ENCODE measurements around the gene NECTIN4.
"Not testable (repeated sequence)": the region's sequence is repeated elsewhere in the genome, so short reads cannot be mapped to it uniquely, and the experiment has no call there.

Gene NECTIN4

DNA sequence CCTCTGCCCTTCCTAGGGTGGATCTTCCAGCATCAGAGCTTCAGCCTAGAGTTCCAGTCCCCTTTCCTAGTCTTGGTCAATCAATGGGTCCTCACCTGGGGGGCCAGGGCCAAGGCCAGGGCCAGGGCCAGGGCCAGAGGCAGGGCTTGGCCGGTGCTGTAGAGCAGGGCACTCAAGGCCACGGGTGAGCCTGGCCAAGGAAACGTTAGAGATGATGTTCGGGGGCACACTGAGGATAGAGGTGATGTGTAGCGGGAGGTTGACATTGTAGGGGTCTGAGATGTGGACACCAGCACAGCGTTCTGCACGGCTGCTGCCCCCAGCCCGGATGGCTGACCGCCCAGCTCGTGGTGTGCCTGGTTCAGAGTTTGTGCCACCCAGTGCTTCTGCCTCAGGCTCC is 38.1 kb downstream of the NECTIN4 start:
- no peak for DNase-seq

DNA sequence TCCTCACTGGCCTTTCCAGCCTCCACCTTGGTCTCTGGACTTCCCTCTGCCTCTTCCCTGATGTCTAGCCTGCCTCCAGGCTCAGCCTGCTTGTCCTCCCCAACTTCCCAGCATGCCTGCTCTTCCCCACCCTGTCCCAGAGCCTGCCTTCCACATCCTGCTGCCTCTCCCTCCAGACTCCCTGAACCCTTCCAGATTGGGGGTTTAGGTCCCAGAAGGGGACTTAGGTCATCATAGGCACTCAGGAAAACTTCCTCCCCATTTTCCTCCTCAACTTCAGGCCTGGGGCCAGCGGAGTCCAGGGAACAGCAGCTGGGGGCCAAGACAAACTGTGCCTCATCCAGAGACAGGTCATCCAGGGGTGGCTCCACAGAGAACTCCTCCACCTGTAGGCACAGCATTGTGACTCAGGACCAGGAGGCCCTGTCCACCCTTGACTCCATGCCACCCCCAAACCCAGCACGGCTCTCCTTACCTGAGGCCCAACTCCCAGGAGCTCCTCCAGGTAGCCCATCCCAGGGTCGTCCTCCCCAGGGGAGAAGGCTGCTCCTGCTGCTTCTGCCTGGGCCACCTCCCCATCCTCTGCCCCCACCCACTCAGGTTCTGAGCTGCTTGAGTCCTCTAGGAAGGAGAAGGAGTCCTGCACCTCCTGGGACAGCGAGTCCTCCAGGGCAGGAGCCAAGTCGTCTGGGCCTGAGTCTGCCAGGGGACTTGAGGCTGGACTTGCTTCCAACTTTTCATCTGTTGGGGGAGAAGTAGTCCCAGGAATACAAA is 40.2 kb downstream of the NECTIN4 start:
- DNase-seq, result no peak

DNA sequence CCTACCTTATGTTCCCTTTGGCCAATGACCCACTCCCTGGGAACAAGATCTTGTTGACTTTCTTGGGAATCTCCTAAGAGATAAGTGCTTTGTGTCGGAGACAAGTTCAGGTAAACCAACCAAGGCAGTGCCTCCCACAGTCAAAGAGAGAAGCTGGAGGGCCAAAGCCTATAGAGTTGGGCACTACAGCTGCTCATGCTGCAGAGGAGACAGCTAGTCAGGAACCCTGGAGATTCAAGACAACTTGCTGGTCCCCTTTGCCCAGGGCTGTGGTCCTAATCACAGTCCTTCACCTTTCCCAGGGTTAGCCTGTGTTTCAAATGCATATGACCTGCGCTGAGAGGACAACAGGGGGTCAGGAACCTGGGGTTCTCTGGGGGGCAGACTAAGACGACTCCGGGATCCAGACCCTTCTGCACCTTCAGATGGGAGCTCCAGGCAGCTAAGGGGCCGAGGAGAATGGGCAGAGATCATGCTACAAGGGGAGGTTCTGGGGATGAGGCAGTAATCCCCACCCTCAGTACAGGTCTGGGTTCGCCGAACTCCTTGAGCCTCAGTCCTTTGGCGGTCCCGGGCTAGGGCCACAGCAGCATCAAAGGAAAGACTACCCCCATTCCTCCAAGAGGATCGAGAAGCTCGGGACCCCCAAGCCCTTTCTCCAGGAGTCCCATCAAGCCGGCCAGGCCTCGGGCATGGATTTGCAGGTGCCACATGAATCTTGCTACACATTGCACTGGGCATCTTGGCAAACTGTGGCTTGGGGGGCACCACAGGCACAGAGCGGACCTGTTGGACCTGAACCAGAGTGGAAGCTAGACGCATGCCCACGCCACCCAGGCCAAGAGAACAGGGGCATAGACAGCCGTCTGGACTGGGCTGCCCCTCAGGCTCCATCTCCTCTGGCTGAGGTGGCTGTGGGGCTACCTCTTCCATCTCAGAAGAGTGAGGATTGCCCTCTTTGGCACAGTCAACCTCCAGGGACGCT is 41.6 kb downstream of the NECTIN4 start:
- DNase-seq, result no peak

DNA sequence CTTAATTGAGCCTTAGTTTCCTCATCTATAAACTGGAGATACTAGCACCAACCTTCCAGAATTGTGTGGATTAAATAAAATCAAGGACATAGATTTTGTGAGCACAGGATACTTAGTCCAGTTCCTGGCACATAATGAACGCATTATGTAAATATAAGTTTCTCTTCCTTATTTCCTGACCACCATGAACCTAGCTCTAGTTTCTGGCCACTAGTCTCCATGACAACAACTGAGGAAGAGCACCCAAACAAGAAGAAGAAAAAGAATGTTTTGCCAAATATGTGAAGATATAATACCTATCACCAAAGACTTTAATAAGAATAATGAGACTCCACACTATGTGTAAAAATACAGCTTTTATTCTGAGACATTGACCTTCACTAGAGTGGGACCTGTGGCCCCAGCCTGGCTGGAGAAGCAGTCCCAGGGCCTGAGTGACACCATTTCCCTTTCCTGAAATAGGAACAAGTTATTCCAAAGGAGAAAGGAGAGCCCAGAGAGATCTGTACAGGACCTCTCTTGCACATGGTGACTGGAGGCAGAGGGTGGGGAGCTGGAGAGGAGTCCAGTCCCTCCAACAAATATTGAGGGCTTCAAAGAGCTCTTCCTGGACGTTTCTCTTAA is 42.6 kb downstream of the NECTIN4 start:
- no peak for DNase-seq

DNA sequence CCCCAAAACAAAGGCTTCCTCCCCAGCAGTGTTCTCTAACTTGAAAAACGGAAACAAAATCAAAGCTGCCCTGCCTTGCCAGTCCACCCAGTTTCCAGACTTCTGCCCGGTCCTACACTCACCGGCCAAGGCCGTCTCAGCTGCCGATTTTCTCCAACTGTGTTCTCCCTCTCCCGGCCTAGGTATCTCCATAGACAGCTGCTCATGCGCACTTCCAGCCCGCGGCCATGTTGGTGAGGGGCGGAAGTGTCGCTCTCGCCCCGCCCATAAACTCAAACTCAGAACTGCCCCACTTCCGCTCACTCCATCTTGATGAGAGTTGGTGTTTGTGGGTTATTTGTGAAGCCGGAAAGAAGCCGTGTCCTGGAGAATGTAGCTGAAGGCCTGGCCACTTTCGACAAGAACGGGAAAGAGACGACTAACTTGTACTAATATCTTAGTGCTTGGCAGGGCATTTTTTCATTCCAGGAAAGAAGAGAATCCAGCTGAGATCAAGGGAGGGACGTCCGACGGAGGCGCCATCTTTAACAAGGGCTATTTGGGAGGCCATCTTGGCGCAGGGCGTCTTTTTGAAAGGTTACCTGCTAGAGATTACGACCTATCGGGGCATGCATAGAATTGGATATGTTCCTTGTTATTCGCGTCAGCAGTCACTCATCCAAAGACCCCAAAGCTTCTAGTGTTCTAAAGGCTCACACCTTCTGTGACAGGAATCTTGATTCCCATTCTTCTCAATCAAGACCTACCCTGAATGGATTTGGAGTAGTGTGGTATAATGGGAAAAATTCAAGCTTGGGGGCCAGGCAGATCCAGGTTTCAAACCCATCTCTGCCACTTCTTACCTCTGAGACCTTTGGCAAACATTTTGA is 43.4 kb downstream of the NECTIN4 start, which contains the start of gene USF1:
TSS of gene USF1 (minus strand) at position 242 of the 869 bp plus-strand sequence. CDS start 2,702 bp downstream, outside the sequence.
- peak; percentile 98 for DNase-seq

DNA sequence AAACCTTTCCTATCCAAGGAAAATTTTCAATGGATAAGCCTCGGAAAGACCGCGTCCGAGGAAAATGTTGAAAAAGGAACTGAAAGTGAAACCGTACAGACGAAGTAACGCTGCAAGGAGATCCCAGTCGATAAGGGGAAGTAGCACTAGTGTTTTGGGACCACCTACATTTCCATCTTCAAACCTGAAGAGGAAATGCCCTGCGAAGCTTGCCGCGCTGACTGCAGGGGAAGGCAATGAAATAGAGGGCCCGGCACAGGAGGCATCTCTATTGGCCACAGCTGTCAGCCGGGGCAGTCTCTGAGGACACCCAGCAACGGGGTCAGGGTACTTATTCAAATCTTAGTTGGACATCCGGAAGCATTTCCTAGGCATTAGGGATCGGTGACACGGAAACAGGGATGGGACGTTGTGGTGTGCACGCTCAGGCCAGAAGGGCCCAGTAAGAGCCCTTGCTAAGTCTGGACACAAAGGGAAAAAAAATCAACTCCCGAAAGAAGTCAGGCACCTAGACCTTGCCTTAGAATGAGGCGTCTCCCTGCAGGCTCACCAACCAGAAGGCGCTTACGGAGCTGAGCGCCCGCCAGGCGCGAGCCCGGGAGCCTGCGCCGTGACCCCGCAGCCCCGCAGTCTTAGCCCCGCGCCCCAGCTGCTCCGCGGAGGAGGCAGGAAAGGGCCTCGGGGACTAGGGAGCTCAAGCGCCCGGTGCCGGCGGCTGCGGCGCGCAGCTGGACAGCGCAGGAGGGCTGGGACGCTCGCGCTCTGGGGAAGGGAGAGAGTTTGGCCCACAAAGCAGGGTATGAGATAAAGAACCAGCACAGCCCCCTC is 44.2 kb downstream of the NECTIN4 start:
- peak; percentile 76 for DNase-seq

DNA sequence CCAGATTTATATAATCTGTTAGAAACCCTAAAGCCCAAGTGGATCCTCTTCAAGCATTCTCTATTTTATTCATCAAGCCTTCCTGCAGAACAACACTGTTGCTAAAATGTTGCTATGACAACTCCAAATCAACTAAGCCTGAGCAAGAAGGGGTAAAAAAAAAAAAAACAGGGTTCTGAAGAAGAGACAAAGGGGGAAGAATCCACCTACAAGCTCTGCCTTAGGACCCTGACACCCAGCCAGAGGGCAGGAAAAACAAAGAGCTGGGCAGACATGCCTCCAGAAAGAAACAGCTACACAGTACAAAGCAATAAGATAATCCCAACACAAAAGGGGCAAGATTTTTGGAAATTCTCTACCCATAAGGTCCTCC is 44.8 kb downstream of the NECTIN4 start:
- no peak for DNase-seq

DNA sequence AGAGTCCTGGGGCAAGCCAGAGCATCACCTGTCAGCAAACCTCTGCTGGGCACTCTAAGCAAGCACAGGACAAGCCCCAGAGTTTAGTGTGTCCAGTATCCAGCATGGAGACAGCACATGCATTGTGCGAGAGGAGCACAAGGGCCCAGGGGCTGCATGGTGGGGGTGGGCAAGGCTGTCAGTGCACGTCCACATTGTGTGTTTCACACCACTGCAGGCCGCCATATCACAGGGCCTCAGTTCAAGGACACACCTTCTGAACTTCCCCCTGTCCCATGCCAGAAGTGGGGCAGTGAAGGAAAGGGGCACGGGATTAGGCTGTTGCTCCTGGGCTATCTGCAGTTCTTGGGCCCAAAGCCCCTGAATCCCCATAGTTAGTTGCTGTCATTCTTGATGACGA is 49.8 kb downstream of the NECTIN4 start:
- DNase-seq, result no peak

DNA sequence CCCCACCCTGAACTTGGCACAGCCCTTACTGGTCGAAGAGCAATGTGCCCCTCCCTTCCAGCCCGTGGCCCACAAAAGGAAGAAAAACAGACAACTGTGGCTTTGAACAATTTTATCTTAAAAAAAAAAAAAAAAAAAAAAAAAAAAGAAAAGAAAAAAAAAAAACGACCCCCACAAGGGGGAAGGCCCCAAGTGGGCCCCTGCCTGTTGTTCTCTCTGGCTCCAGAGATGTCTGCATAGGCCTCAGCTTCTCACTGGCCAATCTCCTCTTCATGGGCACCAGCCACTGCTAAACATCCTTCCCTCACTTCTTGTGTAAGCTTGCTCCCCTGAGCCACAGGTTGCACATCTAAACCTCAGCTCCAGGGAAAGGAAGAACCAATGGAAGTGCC is 50.2 kb downstream of the NECTIN4 start:
- DNase-seq, result no peak

DNA sequence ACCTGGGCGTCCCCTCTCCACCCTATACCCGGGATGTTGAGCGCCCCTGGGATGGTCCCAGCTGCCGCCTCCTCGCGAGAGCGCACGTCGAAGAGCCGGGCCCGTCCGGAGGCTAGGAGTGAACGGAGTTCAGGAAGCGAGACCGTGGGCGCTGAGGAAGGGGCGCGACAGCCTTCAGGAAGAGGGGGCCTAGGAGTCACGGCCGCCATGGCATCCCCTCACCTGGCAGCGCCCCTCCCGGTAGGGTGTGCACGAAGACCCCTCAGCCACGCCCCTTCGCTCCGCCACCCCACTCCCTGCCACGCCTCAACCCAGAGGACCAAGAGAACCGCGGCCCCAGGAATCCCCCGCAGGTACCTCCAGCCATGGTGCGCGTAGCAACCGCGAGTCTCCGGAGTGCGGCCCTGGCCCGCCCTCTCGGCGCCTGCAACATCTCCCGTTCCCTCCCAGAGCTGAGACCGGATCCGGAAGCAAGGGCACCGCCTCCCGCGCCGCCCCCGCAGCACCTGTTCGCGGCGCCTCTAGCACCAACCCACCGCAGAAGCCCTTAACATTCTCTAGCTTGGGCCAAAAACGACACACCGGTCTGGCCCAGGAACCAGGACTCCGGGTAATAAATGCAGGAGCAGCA is 50.7 kb downstream of the NECTIN4 start, which contains the start of gene TSTD1:
TSS of gene TSTD1 (minus strand) at position 442 of the 631 bp plus-strand sequence. CDS start at position 367, 75 bp downstream.
- DNase-seq, result peak; percentile 74

DNA sequence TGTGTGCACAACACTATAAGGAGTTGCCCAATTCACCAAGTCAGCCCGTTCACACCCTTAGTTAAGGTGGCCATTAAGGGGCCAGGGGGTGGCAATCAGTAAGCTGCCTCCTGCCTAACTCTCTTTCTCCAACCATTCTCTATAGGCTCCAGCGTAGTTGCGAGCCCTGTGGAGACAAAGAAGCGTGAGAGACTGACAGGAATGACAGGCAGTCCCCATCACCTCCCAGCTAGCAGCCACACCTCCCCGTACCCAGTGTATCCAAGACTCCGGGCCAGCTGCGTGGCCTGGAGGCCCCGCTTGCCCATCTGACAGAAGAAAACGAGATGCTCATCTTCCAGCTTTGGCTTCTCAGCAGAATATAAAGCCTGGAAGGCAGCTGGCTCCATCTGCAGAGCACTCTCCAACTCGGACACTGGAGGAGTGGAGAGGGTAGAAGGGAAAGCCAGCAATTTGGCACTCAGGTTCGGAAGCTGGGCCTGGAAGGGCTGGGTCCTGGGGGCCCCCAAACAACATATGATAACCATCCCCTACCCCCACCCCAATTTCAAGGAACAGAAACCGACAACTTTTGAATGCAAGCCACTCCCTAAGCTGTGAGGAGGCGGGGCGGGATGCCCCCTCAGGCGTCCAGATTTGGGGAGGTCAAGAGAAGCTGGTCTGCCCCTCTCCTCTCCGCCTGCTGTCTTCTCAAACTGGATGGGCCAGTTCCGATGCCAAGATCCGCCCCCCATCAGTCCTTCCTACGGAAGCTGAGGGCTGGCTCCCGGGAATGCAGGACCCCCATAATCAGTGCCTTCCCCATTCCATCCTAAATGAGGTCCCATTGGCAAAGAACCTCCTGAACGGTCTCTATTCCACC is 51.5 kb downstream of the NECTIN4 start:
- DNase-seq, result no peak

DNA sequence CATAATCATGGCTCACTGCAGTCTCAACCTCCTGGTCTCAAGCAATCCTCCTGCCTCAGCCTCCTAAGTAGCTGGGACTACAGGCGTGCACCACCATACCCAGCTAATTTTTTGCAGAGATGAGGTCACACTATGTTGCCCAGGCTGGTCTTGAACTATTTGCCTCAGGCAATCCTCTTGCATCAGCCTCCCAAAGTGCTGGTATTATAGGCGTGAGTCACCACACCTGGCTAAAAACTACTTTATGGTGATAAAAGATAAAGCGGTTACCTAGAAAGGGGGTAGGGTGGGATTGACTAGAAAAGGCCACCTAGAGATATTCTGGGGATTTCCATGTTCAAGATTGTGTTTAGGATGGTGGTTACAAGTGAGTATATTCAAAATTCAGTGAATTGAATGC is 55.6 kb downstream of the NECTIN4 start:
- no peak for DNase-seq

DNA sequence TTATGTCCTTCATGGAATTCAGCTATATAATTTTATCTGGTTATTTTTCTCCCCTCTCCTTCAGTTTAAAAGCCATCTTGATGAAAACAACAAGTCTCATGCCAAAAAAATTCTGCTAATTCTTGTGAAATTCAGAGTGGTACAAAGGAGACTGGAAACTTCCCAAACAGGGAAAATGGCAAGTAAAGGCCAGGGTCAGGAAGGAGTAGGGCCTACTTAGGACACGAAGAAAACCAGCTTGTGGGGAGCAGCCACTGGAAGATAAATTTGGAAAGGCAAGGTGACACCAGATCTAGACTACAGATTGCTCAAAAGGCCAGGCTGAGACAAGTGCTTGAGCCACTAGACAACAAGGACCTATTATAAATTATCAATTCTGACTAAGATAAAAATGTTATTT is 56.9 kb downstream of the NECTIN4 start:
- no peak for DNase-seq

DNA sequence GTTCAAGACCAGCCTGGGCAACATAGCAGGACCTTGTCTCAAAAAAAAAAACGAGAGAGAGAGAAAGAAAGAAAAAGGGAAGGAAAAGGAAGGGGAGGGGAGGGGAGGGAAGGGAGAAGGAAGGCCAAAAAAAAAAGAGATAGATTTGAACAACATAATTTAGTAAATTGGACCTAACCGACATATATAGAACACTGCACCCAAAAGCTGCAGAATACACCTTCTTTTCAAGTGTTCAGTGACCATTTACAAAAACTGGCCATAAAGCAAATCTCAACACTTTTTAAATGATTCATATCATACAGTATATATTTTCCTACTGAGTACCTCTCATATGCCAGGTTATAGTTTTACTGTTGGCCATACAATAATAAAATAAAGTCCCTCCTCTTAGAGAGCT is 57.5 kb downstream of the NECTIN4 start:
- DNase-seq, result no peak

DNA sequence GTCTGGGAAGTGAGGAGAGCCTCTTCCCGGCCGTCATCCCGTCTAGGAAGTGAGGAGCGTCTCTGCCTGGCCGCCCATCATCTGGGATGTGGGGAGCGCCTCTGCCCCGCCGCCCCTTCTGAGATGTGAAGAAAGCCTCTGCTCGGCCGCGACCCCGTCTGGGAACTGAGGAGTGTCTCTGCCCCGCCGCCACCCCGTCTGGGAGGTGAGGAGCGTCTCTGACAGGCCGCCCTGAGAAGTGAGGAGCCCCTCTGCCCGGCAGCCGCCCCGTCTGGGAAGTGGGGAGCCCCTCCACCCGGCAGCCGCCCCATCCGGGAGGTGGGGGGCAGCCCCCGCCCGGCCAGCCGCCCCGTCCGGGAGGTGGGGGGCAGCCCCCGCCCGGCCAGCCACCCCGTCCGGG is 59.9 kb downstream of the NECTIN4 start:
- DNase-seq, result not testable (repeated sequence)

DNA sequence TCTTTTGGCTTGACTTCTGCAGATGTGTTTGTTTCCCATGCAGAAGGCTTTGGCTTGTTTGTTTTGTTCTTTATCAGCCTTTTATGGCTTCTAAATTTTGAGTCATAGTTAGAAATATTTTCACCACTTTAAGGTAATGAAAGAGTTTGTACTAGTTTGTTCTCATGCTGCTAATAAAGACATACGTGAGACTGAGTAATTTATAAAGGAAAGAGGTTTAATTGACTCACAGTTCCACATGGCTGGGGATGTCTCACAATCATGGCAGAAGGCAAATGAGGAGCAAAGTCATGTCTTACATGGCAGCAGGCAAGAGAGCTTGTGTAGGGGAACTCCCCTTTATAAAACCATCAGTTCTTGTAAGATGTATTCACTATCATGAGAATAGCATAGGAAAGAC is 62.4 kb downstream of the NECTIN4 start:
- not testable (repeated sequence) for DNase-seq

DNA sequence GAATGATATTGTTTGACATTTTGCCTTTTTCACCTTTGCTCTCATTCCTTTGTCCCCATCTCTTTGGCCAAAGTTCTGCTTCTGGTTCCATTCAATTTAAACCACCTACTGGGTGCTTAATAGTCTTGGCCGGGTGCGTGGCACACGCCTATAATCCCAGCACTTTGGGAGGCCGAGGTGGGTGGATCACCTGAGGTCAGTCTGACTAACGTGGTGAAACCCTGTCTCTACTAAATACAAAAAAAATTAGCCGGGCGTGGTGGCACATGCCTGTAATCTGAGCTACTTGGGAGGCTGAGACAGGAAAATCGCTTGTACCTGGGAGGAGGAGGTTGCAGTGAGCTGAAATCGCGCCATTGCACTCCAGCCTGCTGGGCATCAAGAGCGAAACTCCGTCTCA is 66.9 kb downstream of the NECTIN4 start:
- not testable (repeated sequence) for DNase-seq

DNA sequence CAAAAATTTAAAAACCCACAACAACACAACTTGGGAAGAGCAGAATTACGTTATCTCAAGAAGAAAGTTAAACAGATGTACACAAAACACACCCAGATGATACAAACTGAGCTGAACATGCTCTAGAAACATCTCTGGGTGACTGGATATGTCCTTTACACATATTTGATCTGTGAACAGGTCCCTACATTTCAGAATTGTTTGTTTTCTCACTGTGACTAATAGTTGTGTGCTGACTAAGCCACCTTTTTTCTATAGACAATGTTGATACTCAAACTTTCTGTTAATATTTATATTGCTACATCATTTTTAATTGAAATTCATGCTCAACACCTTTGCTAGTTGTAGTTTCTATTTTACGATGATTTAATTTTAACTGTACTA is 67.4 kb downstream of the NECTIN4 start:
- DNase-seq, result no peak

DNA sequence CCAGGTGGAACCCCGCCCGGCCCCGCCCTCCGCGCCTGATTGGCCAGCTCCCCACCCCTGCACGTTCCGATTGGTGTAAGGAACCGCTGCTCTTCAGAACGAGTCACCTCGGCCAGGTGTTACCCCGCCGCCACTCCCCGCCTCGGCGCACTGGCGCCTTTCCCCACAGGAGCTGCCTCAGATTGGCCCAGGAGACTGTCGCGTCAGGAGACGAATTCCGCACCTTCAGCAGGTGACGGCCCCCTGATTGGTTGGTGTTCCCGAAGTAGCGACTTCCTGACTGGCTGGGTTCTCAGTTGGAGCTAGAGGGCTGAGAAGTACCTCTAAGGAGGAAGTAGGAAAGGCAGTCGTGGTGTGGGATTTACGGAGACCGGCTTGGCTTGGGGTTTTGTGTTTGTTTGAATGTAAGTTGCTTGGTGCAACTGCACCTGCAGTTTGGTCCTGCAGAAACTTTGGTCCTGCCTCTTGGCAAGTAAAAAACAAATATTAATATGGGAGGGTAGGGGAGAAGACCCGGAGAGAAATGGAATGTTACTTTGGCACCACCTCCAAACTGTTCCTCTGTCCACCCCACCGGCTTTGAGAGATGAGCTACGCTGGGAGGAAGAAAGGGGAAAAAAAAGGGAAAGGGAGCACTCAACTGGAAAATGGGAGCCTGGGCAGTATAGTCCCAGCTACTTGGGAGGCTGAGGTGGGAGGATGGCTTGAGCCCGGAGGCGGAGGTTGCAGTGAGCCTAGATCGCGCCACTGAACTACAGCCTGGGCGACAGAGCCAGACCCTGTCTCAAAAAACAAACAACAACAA is 68.0 kb downstream of the NECTIN4 start:
- DNase-seq, result peak; percentile 71
